Liver (tissue), 3 donors: Measurements from ENCODE around the gene ARID3A.

Source experiments
- CTCF ChIP-seq: fragments of 150-350 bp; IDR thresholded peaks from 2 replicates; pipeline ENCODE4 v1.5.1; 2017; ENCODE audit warnings: improper control_type of control experiment, low read depth, low read length; ENCODE audit not compliant: missing input control
- RAD21 ChIP-seq, 2 donors: IDR thresholded peaks; 2 replicates each; pipeline ENCODE4 v1.6.1; 2016; ENCODE audit warnings: antibody characterized with exemption in 2 of 2, mild to moderate bottlenecking in 2 of 2
- REST ChIP-seq: IDR thresholded peaks from 2 replicates; pipeline ENCODE4 v1.6.1; 2016; ENCODE audit warnings: antibody characterized with exemption, mild to moderate bottlenecking
- YY1 ChIP-seq: IDR thresholded peaks from 2 replicates; pipeline ENCODE4 v1.6.1; 2016; ENCODE audit warnings: antibody characterized with exemption, mild to moderate bottlenecking
- donor health status: healthy.
- donor health status: healthy.

- TF ChIP-seq RAD21 (IDR thresholded peaks at IDR 0.05), result no peak
- no peak for TF ChIP-seq REST
- no peak for TF ChIP-seq CTCF
- TF ChIP-seq YY1, result no peak
Measured at GRCh38 chr19:992670-993055, 66.8 kb downstream of the ARID3A start.
